Glomerular endothelial cell (primary cell): ENCODE data around the gene OR1L8. TPM values are rescaled to one million over a fixed set of nuclear protein-coding genes. Genes with fewer than 3 reads are reported as not detected.
"Not testable (repeated sequence)": the region's sequence is repeated elsewhere in the genome, so short reads cannot be mapped to it uniquely, and the experiment has no call there.

Experiments
- DNase-seq: peaks from one replicate; pipeline ENCODE4 v3.0.0-alpha.2; 2011; ENCODE audit warnings: low read depth, low spot score; ENCODE audit errors: extremely low read depth
- total RNA-seq: library from RNA; depleted of rRNA; stranded (reverse); fragments of >200 nt; gene quantifications from 2 replicates; pipeline ENCODE4 v1.2.3, GENCODE V29; 2015

The OR1L8 gene
- total RNA-seq: 1.1 and 1.3 TPM in 2 replicates

- DNase-seq: not testable (repeated sequence)
Observed at GRCh38 chr9:122583284-122583683, at the start of gene OR1L8. Gene OR1L8 (minus strand): TSS chr9:122583384. CDS start chr9:122568477, 14,907 bp downstream.

GRCh38 chr9:122619996-122620395 lies 36.8 kb upstream of the OR1L8 start:
- no peak for DNase-seq

DNA sequence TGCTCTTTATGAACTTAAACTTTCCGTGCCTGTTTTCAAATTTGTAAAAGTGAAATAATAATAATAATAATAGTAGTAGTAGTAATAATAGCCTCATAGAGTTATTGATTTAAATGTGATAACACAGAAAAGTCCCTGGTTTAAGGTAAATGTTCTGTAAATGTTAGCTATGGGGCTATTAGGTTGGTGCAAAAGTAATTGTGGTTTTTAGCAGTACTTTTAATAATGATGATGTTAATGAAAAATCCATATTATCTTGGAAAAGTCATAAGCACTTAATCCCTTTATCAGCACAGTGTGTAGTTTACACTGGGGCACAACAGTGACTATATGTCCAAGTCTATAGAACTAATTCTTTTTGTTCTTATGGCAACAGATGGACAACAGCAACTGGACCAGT lies 31.2 kb upstream of the OR1L8 start, which contains the start of gene OR1Q1:
TSS of gene OR1Q1 (plus strand) at position 377 of the 400 bp plus-strand sequence. CDS start at position 377, 0 bp downstream.
- DNase-seq: no peak

- no peak for DNase-seq
Observed at GRCh38 chr9:122609804-122610203, 26.6 kb upstream of the OR1L8 start.

DNA sequence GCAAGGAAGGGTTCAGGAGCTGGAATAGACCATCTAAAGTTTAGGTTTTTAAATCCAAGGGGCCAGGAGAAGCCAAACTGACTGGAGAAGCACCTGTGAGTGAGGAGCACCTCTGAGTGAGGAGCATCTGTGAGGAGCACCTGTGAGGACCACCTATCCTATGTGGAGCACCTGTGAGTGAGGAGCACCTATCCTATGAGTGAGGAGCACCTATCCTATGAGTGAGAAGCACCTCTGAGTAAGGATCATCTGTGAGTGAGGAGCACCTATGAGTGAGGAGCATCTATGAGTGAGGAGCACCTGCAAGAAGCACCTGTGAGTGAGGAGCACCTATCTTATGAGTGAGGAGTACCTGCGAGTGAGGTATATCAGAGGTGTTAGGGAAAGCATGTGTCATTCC lies 23.4 kb upstream of the OR1L8 start:
- DNase-seq: no peak

DNA sequence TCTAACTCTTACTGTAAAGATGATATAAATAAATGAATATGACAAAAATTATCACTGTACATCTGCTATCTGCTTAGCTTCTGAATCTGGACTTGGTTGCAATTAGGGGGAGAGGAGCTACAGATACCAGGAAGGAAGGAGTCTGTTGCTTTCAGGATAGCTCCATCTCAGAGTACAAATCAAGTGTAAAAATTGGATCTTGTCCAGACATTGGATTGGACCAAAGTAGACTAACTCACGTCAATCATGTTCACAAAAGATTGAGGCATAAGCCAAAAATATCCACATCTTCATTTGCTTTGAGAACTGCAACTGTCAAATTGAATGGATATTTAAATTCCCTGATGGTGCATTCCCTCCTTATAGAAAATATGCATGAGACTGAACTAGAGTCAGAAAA lies 22.5 kb upstream of the OR1L8 start:
- no peak for DNase-seq

GRCh38 chr9:122580360-122580759 lies 2.8 kb downstream of the OR1L8 start:
- peak; percentile 5 for DNase-seq

DNA sequence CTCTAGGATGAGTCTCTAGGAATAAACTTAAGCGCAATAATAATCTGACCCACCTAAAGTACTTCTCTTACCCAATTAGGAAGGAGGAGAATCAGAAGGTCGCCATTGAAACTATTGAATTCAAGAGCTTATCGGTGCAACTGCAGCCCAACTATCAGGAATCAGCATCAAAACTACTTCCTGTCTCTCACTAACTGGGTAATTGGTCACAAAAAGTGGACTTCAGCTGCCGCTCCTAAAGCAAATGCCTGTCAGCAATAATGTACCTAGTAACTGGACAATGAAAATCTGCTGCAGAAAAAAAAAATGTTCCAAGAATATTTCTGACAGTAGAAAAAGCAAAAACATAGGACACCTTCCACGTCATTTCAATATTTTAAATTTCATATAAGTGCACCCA lies 3.3 kb downstream of the OR1L8 start:
- no peak for DNase-seq

- DNase-seq: no peak
Observed at GRCh38 chr9:122572456-122572855, 10.7 kb downstream of the OR1L8 start.

DNA sequence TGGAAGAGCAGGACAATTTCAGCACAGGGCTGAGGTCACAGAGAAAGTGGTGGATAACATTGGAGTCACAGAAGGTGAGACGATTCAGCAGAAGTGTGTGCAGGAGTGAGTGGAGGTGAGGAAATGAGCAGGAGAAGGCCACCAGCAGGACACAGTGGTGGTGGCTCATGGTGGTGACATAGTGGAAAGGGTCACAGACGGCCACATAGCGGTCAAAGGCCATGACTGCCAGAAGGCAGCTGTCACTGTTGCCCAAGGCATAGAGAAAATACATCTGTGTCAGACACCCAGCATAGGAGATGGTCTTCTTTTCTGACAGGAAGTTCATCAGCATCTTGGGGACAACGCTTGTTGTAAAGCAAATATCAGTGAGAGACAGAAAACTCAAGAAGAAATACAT lies 15.3 kb downstream of the OR1L8 start:
- DNase-seq: no peak

GRCh38 chr9:122562134-122562760 lies 20.9 kb downstream of the OR1L8 start:
- no peak for DNase-seq

DNA sequence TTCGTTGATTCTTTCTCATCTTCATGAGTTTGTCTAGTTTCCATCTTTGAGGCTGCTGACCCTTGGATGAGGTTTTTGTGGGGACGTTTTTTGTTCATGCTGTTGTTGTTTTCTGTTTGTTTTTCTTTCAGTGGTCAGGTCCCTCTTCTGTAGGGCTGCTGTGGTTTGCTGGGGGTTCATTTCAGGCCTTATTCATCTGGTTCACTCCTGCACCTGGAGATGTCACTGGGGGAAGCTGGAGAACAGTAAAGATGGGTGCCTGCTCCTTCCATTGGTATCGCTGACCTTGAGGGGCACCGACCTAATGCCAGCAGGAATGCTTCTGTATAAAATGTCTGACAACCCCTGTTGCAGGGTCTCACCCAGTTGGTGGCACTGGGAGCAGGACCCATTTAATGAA lies 21.7 kb downstream of the OR1L8 start:
- DNase-seq: no peak

- no peak for DNase-seq
Observed at GRCh38 chr9:122552812-122553211, 30.4 kb downstream of the OR1L8 start, which contains the start of gene OR1N2. Gene OR1N2 (plus strand): TSS chr9:122553112. CDS start chr9:122553212, 100 bp downstream.

DNA sequence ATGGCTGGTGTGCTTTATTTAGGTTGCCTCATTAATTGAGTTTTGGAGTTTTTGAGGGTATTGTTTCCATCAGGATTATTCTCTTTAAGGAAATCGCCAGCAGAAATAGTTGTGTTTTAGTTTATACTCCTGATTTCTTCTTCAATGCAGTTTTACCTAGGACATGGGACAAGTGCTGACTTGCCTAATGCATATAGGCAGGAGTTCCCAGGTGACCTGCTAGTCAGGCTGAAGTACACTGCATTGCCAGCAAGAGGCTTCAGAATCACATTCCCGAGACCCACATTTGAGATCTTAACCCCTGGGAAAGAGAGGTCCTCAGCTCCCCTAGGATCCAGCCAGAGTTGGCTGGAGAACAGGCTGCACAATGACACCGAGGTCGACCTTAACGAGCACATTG lies 31.8 kb downstream of the OR1L8 start:
- no peak for DNase-seq

GRCh38 chr9:122546196-122546595 lies 37.0 kb downstream of the OR1L8 start:
- no peak for DNase-seq

DNA sequence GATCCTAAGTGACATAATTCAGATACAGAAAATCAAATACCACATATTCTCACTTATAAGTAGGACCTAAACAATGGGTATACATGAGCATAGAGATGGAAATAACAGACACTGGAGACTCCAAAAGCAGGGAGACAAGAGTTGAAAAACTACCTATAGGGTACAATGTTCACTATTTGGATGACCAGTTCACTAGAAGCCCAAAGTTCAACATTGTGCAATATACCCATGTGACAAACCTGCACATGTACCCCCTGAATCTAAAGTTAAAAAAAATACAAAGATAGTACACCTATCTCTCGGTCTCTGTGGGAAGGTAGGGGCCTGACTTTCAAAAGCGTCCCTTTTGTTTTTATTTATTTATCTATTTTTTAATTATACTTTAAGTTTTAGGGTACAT lies 44.4 kb downstream of the OR1L8 start:
- no peak for DNase-seq

- DNase-seq: not testable (repeated sequence)
Observed at GRCh38 chr9:122537066-122537465, 46.1 kb downstream of the OR1L8 start.

- DNase-seq: no peak
Observed at GRCh38 chr9:122536134-122536533, 47.0 kb downstream of the OR1L8 start.

GRCh38 chr9:122531157-122531556 lies 52.0 kb downstream of the OR1L8 start:
- not testable (repeated sequence) for DNase-seq

DNA sequence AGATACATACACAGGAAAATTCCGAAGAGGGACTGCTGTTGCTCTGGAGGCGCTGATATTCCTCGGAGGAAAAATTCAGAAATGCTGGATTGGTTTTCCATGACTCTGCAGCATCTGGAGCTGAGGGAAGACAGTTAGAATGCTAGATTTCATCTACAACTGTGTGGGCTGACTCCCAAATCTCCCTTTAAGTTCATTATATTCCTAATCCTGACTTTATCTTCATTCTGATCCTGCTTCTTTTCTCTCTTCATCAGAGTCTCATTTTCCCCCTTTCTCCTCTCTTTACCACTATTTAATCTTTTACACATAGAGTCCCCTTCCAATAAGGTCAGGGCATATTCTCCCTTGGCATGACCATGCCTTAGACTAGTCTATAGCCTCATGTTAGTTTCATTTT lies 56.0 kb downstream of the OR1L8 start, which contains the start of gene OR1N1:
TSS of gene OR1N1 (minus strand) at position 101 of the 400 bp plus-strand sequence. CDS start at position 101, 0 bp downstream.
- no peak for DNase-seq

DNA sequence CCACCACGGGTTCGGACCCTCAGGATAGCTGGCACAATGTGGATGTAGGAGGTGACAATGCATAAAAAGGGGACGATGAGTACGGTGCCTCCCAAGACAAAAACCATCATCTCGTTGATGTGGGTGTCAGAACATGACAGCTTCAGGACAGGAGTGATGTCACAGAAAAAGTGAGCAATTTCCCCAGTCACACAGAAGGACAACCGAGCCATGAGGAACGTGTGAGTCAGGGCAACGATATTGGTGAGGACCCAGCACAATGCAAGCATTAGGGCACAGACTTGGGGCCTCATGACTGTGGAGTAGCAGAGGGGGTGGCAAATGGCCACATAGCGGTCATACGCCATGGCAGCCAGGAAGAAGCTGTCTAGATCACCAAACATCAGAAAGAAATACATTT lies 56.6 kb downstream of the OR1L8 start:
- no peak for DNase-seq

DNA sequence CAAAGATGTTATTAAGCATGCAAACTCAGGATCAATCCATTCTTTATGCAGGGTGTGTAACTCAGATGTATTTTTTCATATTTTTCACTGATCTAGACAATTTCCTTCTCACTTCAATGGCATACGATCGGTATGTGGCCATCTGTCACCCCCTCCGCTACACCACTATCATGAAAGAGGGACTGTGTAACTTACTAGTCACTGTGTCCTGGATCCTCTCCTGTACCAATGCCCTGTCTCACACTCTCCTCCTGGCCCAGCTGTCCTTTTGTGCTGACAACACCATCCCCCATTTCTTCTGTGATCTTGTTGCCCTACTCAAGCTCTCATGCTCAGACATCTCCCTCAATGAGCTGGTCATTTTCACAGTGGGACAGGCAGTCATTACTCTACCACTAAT lies 63.8 kb downstream of the OR1L8 start:
- no peak for DNase-seq

GRCh38 chr9:122518841-122519240 lies 64.3 kb downstream of the OR1L8 start, which contains the start of gene OR1J4:
Gene OR1J4 (plus strand): TSS chr9:122519141. CDS start chr9:122519141, 0 bp downstream.
- DNase-seq: no peak
